Gastroesophageal sphincter (tissue), 4 donors: Measurements from ENCODE around the gene JSRP1. TPM values are rescaled to one million over a fixed set of nuclear protein-coding genes. Genes with fewer than 3 reads are reported as not detected.

Source experiments
- ATAC-seq: fragments of 150-250 bp; one replicate; pipeline ENCODE4 v1.9.1; 2016; ENCODE audit warnings: mild to moderate bottlenecking, moderate library complexity
- H3K27ac ChIP-seq, 4 donors: fragments of 200-600 bp; sonication (generic) in 3 of 4; 1 replicate in 3 of 4; 2 replicates in 1 of 4; pipeline ENCODE4 v1.5.1; 2016 to 2019
- H3K27me3 ChIP-seq: fragments of 200-600 bp; sonication (generic); one replicate; pipeline ENCODE4 v1.5.1; 2019
- H3K36me3 ChIP-seq, 2 donors: fragments of 200-600 bp; sonication (generic); one replicate each; pipeline ENCODE4 v1.5.1; 2019; ENCODE audit warnings: control low read depth in 1 of 2
- H3K4me1 ChIP-seq, 3 donors: fragments of 200-600 bp; sonication (generic); 1 replicate in 2 of 3; 2 replicates in 1 of 3; pipeline ENCODE4 v1.5.1; 2016 to 2019; ENCODE audit warnings: control low read depth in 2 of 3
- H3K4me3 ChIP-seq, 2 donors: fragments of 200-600 bp; sonication (generic); one replicate each; pipeline ENCODE4 v1.5.1; 2019; ENCODE audit warnings: mild to moderate bottlenecking in 1 of 2, moderate library complexity in 1 of 2
- H3K9me3 ChIP-seq, 3 donors: fragments of 200-600 bp; sonication (generic); one replicate each; pipeline ENCODE4 v1.5.1; 2017 to 2019; ENCODE audit warnings: control low read depth in 2 of 3
- CTCF ChIP-seq, 4 experiments: fragments of 200-600 bp in 2 of 4; fragments of 450-650 bp in 2 of 4; sonication (generic) in 1 of 4; IDR thresholded peaks; one replicate each; pipeline ENCODE4 v1.5.1; 2017 to 2019; ENCODE audit warnings: antibody characterized with exemption in 4 of 4, mild to moderate bottlenecking in 2 of 4, moderate library complexity in 2 of 4
- EP300 ChIP-seq: sonication (generic); formaldehyde crosslinking; IDR thresholded peaks from one replicate; pipeline ENCODE4 v1.6.1; 2017; ENCODE audit warnings: antibody characterized with exemption, mild to moderate bottlenecking
- POLR2A ChIP-seq, 2 donors: fragments of 450-650 bp; IDR thresholded peaks; one replicate each; pipeline ENCODE4 v1.6.1; 2017; ENCODE audit warnings: antibody characterized with exemption in 2 of 2, mild to moderate bottlenecking in 2 of 2, moderate library complexity in 1 of 2
- POLR2AphosphoS5 ChIP-seq: sonication (generic); formaldehyde crosslinking; IDR thresholded peaks from one replicate; pipeline ENCODE4 v1.6.1; 2017; ENCODE audit warnings: antibody characterized with exemption
- WGBS, 2 donors: methylation state at CpG; one replicate each; pipeline ENCODE4 v1.1.5; 2018; ENCODE audit warnings: low coverage in 1 of 2; 5-methylcytosine and 5-hydroxymethylcytosine counted together
- total RNA-seq, 4 donors: library from RNA; depleted of rRNA; stranded (reverse); fragments of >200 nt; gene quantifications; one replicate each; pipeline ENCODE4 v1.1.0, GENCODE V29; 2016

Gene JSRP1
- total RNA-seq = under 1 TPM in 1 of 4 donors, not detected in 3; 0.37 TPM

GRCh38 chr19:2255982-2256685 is at the start of gene JSRP1:
TSS of gene JSRP1 (minus strand) at chr19:2256417. CDS start at chr19:2255314, 1,103 bp downstream.
- H3K36me3 ChIP-seq = no peaks in the 10 kb centered on the region
- H3K27ac ChIP-seq = no peak within 1 kb of the TSS
- 60 to 74% methylated on average over 1 to 13 of the region's 24 CpGs for WGBS, 2 donors
- no peaks in the 10 kb centered on the region for H3K9me3 ChIP-seq
- no peak within 1 kb of the TSS for H3K4me3 ChIP-seq
- no peak for TF ChIP-seq EP300
- TF ChIP-seq POLR2AphosphoS5 = no peak
- no peak for TF ChIP-seq POLR2A (IDR thresholded peaks at IDR 0.05)
- TF ChIP-seq CTCF (IDR thresholded peaks at IDR 0.05) = no peak
- H3K4me1 ChIP-seq = peaks cover 0 to 29% (median 22%) of the 10 kb centered on the region in 3 donors
- peaks cover 51% of the 10 kb centered on the region for H3K27me3 ChIP-seq
- ATAC-seq = no peak

- Histone ChIP-seq H3K4me3 (no peak overlapping the region), H3K27ac (no peak overlapping the region), H3K9me3 (no peaks in the 10 kb centered on the region), H3K4me1 (peaks cover 0 to 22% (median 4%) of the 10 kb centered on the region in 3 donors), H3K27me3 (peaks cover 97% of the 10 kb centered on the region), H3K36me3 (no peaks in the 10 kb centered on the region)
- WGBS, 2 donors = 80 to 100% methylated on average over 1 of the region's 19 CpGs
- no peak for TF ChIP-seq CTCF (IDR thresholded peaks at IDR 0.05)
- no peak for TF ChIP-seq POLR2AphosphoS5
- TF ChIP-seq POLR2A (IDR thresholded peaks at IDR 0.05) = no peak
- TF ChIP-seq EP300 = no peak
- no peak for ATAC-seq
These were observed 49.4 kb upstream of the JSRP1 start for GRCh38 chr19:2305452-2306280.

- TF ChIP-seq CTCF (IDR thresholded peaks at IDR 0.05) (no peak), POLR2AphosphoS5 (no peak), POLR2A (IDR thresholded peaks at IDR 0.05) (no peak), EP300 (no peak)
- H3K9me3 ChIP-seq = no peaks in the 10 kb centered on the region
- H3K36me3 ChIP-seq = no peaks in the 10 kb centered on the region
- H3K4me3 ChIP-seq = no peak overlapping the region
- no peak for ATAC-seq
- no peak overlapping the region for H3K27ac ChIP-seq
- H3K27me3 ChIP-seq = peaks cover 74% of the 10 kb centered on the region
- peaks cover 0 to 20% (median 4%) of the 10 kb centered on the region in 3 donors for H3K4me1 ChIP-seq
- no CpG with 5 or more reads among the region's 26 CpGs for WGBS, 2 donors
These were observed 47.1 kb upstream of the JSRP1 start for GRCh38 chr19:2303211-2303798.

- TF ChIP-seq CTCF (IDR thresholded peaks at IDR 0.05) (no peak), POLR2A (IDR thresholded peaks at IDR 0.05) (no peak), POLR2AphosphoS5 (no peak), EP300 (no peak)
- H3K36me3 ChIP-seq = no peaks in the 10 kb centered on the region
- H3K9me3 ChIP-seq = no peaks in the 10 kb centered on the region
- 33 to 40% methylated on average over 1 to 9 of the region's 62 CpGs for WGBS, 2 donors
- peak overlapping the region in 1 of 2 donors; percentile 6 for H3K4me3 ChIP-seq
- peak; percentile 60 for ATAC-seq
- H3K4me1 ChIP-seq = peaks cover 0 to 14% (median 4%) of the 10 kb centered on the region in 3 donors
- peaks cover 68% of the 10 kb centered on the region for H3K27me3 ChIP-seq
- no peak overlapping the region for H3K27ac ChIP-seq
These were observed 46.3 kb upstream of the JSRP1 start for GRCh38 chr19:2302319-2303210.
